Measurements from ENCODE around the gene NRXN3.

GRCh38 chr14:79916281-79916680, 1746.1 kb downstream of the NRXN3 start:
- TF ChIP-seq, protein P1, sequence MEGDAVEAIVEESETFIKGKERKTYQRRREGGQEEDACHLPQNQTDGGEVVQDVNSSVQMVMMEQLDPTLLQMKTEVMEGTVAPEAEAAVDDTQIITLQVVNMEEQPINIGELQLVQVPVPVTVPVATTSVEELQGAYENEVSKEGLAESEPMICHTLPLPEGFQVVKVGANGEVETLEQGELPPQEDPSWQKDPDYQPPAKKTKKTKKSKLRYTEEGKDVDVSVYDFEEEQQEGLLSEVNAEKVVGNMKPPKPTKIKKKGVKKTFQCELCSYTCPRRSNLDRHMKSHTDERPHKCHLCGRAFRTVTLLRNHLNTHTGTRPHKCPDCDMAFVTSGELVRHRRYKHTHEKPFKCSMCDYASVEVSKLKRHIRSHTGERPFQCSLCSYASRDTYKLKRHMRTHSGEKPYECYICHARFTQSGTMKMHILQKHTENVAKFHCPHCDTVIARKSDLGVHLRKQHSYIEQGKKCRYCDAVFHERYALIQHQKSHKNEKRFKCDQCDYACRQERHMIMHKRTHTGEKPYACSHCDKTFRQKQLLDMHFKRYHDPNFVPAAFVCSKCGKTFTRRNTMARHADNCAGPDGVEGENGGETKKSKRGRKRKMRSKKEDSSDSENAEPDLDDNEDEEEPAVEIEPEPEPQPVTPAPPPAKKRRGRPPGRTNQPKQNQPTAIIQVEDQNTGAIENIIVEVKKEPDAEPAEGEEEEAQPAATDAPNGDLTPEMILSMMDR (IDR thresholded peaks at IDR 0.05): no peak
- TF ChIP-seq POLR2A (IDR thresholded peaks at IDR 0.05) (no peak), EP300 (IDR thresholded peaks at IDR 0.05) (no peak)

Data from stomach (tissue), 4 donors.